NCI-H2107 (cell line): ENCODE results near the gene AMER1.
A peak's percentile ranks its signal among the peaks of the same experiment; 100 is the strongest.
"Not testable (repeated sequence)": the region's sequence is repeated elsewhere in the genome, so short reads cannot be mapped to it uniquely, and the experiment has no call there.

Experiments
- DNase-seq: peaks from one replicate; lab custom pipeline; 2025; lab: John Stamatoyannopoulos, UW

The AMER1 gene

DNA sequence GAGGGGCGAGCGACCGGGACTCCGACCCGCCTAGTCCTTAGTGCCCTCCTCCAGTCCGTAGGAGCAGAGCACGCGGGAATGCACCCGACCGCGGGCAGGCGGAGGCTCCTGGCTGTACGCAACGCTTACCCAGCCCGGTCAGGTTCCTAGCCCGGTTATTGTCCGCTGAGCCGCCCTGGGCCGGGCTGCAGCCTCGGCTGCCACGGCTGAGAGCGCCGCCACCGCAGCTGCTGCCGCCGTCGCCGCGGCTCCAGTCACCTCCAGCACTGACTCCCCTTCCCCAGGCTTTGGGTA, at the start of gene AMER1:
TSS of gene AMER1 (minus strand) at position 268 of the 294 bp plus-strand sequence. CDS start 12,422 bp downstream, outside the sequence.
- no peak for DNase-seq

DNA sequence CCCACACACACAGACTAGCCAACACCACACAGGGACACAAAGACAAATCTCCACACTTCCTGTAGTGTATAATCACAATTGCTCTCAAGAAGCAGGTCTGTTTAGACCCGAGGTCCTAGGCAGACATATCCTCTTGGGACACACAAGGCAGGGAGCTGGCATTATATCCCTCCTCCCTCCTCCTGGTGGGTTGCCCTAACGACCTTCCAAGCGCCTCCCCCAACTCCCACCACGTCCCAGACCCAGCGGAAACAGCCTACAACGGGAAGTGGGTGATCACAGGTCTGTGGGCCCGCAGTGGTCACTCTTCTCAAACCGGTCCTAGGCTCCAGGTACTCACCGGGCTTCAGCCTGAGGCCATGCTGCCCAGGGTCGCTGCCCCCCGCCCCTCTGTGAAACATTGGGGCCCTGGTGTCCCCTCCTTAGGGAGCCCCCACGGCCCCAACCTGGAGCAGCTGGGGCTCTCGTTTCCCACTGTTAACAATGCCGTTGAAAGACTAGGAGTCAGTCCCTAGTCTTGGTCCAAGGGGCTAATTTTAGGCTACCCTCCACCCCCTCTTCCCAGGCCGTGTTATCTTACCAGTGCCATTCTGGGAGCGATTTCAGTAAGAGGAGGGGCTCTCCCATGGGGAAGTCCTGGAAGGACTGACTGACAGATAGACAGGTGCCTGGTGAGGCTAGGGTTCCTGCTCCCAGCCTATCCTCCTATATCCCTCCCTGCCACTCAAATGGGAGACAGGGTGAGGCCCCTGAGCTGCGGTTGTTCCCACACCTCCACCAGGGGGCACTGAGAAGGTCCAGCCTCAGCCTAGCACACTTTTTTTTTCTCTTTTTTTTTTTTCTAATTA, 24.8 kb upstream of the AMER1 start, which contains the start of gene ASB12:
TSS of gene ASB12 (minus strand) at position 485 of the 848 bp plus-strand sequence. CDS start 4,957 bp downstream, outside the sequence.
- no peak for DNase-seq

DNA sequence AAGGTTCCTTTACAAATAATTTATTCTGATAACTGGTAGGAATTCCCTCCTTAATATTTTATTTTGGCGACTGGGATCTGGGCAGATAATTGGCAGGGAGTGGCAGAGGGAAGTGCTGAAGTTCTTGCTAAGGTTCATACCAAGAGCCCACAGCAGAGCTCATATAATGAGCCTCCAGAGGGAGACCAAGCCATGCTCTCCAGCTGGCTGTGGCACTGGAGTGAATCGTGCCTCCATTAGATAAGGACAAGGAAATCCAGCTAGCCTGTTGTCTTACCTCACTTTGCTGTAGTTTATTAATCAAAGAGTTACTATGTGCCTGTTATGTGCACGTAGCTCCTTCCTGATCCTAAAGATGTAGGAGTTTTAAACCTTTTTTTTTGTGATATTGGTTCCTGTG, 23.6 kb upstream of the AMER1 start:
- no peak for DNase-seq

DNA sequence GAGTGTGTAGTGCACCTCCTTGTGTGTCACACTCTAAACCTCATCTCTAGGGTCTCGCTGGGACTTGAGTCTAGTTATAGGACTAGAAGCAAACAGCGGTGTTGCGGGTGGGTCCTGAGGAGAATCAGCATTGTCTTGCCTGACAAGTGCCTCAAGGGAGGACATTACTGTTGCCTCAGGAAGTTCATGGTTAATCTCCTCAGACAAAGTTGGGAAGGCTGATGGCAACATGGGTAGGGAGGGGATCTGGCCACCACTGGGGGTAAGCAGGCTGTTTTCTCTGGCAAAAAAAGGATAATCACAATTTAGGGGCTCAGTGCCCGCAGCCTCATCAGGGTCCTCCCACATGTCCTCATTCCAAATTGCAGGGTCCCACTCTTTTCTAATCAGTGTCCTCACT, 12.5 kb upstream of the AMER1 start:
- DNase-seq, result no peak

DNA sequence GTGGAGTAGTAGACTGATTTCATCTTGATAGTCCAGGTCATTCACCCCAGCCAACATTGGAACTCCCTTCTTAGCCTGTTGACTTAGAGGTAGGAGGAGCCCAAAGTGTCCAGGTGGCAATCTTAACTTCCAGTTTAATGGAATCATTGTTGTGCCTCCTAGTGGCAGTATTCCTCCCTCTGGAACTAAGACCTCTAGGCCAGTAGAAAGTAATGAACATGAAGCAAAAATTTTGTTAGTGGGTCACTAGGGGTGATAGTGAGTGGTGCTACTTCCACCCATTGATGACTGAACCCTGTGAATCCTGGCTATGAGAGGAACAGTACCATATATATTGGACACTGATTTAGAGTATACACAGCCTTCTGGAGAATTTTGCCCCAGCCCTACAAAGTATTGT, 8.5 kb upstream of the AMER1 start:
- DNase-seq, result not testable (repeated sequence)

DNA sequence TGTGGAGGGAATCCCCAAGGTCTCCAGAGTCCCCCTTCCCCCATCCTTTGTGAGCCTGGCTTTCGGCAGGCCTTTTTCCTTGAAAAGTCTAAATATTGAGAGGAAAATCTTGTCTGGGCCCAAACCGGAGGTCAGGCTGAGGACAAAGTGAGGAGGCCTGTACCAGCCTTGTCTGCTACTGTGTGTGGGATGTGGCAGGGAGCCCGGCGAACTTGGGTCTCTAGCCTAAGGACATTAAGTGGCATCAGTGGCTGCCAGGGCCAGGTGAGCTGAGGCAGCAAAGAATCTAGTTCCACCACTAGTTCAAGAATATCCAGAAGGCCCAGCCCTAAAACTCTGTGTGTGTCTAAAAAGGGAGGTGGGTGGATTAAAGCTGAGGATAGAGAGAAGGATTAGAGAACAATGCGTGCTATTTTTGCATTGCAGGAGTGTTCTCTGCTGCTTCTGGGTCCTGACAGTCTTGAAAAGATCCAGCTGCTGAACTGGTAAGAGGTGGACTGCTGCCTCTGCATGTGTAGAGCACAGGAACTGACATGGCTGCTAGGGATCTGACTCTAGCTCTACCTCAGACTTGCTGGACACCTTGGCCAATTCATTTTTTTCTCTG, 1.2 kb upstream of the AMER1 start:
- DNase-seq, result no peak

DNA sequence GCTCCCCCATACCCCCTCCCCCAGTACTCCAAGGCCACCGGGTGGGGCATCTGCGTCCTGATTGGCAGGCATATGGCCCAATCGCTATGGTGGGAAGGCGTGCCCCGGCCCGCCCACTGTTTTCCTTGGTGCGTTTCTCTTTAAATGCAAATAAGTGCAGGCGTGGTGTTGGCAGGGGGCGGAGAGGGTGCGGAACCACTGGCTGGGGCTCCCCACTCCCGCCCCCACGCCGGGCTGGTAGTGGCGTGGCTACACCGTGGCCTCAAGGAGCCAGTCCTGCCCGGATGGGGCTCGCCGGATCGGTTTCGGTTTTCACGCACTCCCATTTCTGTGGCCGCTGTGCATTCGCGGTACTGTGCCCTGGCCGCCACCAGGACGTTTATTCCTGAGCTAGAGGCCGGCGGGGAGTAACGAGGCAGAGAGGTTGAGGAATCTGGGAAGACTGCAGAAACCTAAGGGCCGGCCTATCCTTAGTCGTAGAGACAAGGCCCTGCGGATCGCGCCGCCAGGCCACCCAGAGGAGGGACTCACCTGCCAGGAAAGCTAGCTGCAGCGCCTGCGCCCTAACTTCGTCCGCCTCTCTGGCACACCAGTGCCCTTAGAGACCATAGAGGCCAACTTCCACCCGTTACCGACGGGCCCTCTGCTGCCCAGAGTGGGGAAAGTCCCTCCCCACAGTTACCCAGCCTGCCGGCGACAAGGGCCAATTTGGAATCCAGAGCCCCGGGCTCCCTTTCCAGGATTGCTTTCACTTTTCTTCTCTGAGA, 410 bp upstream of the AMER1 start:
- DNase-seq, result peak; percentile 90

DNA sequence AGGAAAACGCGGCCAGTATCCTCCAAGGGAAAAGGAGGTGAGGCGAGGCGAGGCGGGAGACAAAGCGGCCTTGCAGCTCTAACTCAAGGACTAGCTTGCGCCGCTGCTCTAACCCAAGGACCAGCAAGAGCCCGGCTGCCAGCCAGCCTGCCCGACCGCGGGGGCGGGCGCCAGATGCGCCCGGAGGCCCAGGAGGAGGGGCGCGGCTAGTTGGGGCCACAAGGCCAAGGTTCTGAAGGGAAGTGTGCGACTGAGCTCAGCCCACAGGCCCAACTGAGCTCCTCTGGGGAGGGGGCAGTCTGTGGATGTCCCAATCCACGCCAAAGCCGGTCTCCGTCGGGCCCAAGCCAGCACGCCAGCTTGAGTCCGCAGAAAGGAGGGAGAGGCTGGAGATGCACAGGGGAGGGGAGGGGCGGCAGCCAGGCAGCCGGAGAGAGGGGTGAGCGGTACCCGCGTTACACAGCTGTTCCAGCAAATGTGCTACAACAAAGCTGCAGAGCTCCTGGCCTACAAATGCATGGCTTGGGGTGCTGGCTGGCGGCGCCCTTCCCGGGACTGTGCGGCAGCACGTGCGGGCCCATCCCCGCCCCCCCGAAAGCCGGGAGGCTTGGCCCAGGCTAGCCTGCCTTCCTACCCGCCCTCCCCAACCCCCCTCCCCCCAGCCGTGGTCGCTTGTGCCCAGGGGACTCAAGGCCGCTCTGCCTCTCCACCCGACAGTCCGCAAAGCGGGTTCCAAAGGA, 637 bp downstream of the AMER1 start:
- DNase-seq, result peak; percentile 34

DNA sequence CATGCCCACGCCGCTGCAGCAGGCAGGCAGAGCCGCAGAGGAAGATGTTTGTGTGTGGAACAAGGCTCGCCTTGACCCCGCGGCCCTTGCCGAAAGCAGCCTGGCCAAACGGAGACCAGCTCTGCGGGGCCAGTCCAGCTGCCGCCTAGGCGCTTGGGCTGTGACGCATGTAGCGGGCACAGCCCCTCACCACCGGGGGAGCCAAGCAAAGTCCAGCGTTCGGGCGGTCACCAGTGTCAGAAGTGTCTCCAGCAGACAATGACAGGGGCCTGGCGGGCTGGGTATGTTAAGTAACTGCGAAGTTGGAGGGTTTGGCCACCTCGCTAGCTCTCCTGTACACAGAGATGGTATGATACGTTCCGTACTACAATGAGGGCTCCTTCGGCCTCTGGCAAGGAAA, 1.3 kb downstream of the AMER1 start:
- DNase-seq, result no peak

DNA sequence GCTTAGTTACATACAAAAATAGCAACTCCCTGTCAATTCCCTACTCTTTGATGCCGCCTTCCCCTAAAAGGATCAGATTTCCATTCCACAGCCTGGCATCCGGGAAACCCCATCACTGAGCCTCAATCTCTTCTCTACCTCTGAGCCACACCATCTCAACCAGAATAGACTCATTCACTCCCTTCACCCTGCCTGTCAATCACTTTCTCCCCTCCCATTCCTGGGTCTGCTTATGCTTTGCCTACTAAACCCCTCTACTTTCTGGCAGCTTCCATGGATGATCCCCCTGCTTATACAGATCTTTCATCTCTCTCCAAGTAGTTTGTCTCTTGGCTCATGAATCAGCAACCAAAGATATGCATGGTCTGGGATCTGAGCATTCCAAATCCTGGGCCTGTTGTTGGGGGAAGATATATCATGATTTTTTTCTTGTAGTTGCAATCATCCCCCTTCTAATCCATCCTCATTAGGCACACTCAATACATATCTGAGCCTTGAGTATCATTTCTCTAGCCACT, 2.6 kb downstream of the AMER1 start:
- DNase-seq, result no peak

DNA sequence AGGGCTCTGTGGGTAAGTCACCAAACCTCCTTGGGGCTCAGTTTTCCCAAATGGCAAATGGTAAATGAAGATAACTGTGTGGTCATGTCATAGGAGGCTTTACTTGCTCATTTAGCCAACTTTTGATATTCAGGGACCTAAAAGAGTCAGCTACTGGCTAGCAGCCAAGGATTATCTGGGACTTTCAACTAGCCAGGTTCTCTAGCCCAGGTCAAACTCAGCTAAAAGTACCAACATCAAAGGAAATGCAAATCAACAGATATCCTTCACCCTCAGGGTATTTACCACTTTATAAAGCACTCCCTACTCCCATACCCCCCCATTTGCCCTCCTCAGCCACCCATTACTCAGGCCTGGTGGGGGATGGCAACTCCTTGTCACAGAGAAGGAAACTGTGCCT, 7.5 kb downstream of the AMER1 start:
- no peak for DNase-seq

DNA sequence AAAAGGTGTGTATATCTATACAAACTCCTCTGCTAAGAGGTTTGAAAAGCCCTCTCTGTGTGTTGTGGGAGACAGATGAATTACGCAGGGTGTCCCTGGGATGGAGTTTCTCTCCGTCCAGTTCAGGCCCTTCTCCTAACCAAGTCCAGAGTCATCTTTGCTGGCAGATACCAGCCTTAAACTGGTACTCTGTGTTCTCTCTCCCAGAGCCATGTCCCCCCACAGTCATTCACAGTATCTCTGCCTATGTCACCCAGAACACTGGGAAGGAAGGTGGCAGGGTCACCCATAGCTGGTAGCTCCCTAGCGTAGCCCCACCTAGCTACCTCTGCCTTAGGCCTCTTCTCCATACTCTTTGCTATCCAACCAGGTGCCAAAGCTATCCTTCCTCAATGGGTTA, 8.9 kb downstream of the AMER1 start:
- DNase-seq, result no peak

DNA sequence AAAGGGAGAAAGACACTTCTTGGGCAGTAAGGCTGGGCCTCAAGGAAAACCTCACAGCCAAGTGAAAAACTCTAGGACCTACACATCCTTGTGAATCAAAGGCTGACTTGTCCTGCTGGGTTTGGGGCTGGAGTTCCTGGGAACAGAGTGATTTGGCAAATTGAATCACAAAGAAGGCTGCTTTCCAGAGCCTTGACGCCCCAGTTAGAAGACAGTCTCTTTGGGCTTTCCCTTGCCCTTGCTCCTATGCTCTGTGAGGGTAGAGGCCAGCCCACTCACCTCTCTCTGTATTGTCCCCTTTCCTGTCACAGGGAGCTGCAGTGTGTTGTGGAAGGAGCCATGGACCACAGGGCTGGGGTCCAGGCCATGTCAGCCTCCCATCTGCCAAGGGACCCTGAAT, 9.6 kb downstream of the AMER1 start:
- DNase-seq, result no peak

DNA sequence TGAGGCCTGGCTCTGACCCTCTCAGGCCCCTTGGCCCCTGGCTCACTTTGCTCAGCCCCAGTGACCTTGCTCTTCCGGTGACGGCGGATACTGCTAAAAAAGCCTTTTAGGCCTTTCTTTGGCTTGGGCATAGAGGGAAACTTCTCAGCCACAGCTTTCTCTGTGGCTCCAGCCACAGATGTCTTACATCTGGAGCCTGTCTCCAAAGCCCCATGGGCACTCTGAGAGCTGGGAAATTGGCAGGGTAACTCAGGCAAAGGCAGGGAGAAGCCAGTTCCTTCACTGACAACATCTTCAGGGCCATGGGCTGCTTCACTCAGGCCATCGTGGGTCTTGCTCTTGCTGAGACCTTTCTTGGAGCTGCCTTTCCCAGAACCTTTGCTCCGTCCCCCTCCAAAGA, 12.8 kb downstream of the AMER1 start:
- DNase-seq, result no peak

DNA sequence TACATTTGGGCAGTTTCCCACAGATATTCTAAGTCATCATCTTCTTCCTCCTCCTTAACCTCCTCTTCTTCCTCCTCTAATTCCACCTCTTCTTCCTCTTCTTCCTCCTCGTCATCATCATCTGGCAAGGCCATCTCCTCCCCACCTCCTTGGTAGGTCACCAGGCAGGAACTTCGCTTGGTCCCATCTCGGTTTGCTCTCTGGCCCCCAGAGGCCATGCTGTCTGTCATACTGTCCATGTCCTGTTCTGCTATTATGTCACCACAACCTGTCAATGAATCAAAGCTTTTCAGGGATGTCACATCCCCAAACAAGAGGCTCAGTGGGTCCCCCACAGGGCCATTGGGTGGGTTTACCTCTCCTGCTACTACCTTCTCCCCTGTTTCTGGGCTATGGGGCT, 13.5 kb downstream of the AMER1 start:
- DNase-seq, result no peak

DNA sequence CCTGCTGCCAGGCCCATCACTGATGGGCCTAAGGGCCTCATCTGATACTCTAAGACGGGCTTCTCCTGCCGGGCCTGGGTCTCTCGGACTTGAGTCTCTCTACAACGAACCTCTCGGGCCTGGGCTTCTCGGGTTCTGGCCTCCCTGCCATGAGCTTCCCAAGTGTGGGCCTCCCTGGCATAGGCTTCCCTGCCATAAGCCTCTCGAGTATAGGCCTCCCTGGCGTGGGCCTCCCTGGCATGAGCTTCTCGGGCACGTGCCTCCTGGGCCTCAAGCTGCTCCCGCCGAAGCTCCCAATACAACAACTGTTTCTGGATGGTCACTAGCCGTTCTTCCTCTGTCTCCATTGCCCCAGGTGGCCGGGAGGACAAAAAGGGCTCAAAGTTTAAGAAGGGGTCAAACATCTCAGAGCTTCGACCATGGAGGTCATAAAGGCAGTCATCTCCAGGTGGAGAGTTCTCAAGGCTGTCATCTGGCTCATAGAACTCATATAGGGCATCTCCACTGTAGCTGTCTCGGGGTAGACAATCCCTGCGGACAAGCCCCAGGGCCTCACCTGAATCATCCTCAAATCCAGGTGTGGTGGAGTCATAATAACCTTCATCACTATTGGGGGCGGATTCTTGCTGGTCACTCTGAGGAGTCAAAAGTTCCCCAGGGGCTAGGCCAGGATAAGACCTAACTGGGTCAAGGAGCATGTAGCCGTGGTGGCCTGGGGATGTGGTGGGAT, 14.1 kb downstream of the AMER1 start:
- DNase-seq, result no peak

DNA sequence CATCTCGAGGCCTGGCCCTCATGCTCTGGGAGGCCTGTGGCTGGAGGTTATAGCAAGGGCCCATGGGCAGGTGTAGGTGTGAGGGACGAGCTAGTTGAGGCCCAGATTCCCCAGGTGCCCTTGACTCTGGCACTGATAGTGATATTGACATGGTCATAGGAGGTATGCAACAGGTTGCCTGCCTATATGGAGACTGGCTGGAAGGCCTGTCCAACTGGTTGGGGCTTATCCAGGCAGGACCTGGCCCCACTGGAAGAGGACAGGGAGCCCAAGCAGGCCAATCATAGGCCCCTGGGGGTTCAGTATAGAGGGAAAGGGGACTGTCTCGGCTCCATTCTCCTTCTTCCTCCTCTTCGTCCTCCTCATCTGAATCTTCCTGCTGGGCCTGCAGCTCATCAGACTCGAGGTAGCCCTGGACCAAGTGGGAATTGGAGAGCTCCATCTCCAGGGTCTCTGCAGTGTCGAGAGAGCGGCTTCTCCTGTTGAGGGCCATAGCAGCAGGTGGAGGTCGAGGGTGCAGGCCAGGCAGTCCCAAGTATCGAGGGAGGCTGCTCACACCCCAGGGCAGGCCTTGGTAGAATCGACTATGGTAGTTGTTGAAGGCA, 15.3 kb downstream of the AMER1 start:
- DNase-seq, result no peak

DNA sequence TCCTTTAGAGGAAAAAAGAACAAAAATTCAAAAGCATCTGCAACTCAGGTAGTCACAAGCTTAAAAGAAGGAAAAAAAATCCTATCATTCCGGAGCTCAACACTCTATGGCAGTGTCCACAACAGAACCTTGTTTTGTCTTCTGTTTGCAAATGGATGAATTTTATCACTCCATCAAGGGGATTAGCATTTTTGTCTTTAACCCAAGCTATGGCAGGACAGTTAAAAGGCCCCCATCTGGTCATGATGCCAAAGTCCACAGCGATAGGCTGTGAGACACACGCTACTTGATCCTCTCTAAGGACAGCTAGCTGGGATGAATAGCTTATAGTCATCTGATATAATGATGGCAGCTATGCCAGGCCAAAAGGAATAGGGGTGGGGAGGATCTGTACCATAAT, 16.6 kb downstream of the AMER1 start:
- no peak for DNase-seq

DNA sequence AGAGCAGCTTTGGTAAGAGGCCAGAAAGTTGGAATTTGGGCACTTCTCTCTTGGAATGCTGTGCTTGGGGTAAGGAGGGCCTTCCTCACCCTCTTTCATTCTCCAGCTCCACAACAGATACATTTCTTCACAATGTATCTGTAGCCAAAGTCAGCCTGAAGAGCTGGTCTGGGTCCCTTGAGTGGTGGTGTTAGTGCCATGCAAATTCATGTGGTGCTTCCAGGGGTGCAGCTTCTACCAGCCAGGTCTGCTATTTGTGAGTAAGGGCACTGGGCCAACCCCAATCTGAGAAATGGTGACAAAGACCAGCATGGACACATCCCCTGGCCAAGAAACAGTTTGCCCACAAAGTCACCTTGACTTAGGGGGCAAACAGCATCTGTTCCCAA, 17.8 kb downstream of the AMER1 start:
- no peak for DNase-seq

DNA sequence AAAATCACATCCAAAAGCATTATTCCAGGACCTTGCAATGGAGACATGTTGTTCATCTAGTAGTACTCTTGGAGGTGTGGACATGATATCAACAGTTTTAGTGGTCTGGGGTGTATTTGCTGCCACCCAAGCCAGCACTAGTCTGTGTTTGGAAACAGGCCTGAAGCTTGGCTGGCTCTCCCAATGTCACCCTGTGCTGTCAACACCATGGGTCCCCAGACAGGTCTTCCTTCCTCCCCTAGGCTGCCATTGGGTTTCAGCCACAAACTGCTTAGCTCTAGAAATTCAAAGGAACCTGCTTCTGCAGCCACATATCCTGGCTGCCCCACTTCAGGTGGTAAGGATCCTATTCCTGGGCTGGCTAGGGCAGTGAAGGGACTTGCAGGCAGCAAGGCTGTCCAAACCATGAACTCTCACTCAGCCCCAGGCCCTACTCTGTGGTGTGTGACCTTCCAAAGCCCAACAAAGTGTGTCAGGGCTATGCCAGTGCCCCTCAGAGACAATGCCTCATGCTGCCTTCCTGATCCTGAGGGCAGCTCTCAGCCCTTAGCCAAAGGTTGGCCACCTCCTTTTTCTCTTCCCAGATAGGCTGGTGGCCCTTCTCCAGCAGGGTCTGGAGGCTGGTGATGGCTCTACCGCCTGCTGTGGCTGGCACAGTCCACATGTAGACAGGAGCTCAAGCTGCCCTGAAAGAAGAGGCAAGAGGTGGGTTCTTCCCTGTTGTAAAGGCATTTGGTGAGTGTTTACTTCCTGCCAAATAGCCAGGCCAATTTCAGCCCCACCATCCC, 18.3 kb downstream of the AMER1 start:
- DNase-seq, result no peak
